Endodermal cell (in vitro differentiated cells): ENCODE results near the gene DHRS4. TPM values are rescaled to one million over a fixed set of nuclear protein-coding genes. Genes with fewer than 3 reads are reported as not detected.

Source experiments
- total RNA-seq, 2 donors: library from RNA; stranded (reverse); fragmentation: NEBNext Ultra II Directional in 1 of 2; extraction: Animal tissue kit (Norgen Biotek cat#: 25700) in 1 of 2; gene quantifications; 2 replicates in 1 of 2; 3 replicates in 1 of 2; pipeline ENCODE4 v1.2.1, GENCODE V29; 2021

The DHRS4 gene
- total RNA-seq, 2 donors from 2014 or later = 18.3 to 20.9 TPM

Other genes with a start within 250 kb of the DHRS4 start
- gene DHRS4L2, start 35.2 kb downstream of the DHRS4 start, total RNA-seq = 10 to 100 TPM; 16.7 to 17.3 TPM
- gene CARMIL3, start 98.2 kb downstream of the DHRS4 start, total RNA-seq = 1 to 10 TPM; 2.1 to 4.4 TPM
- gene CPNE6, start 117.8 kb downstream of the DHRS4 start, total RNA-seq = not detected
- gene PCK2, start 140.5 kb downstream of the DHRS4 start, total RNA-seq = 10 to 100 TPM; 37.7 to 42.8 TPM
- gene DCAF11, start 161.0 kb downstream of the DHRS4 start, total RNA-seq = 10 to 100 TPM; 71.1 to 72.2 TPM
- gene NRL, start 161.2 kb downstream of the DHRS4 start, total RNA-seq = 1 to 10 TPM; 1.9 TPM
- 1 to 10 TPM in 1 of 2 donors, not detected in 1; 1.1 TPM for gene FITM1, start 176.9 kb downstream of the DHRS4 start, total RNA-seq
- gene PSME1, start 182.4 kb downstream of the DHRS4 start, total RNA-seq = 100 to 1,000 TPM in 1 of 2 donors, 10 to 100 TPM in 1; 68.6 to 108 TPM
- gene EMC9, start 187.8 kb downstream of the DHRS4 start, total RNA-seq = 10 to 100 TPM; 34.0 to 39.5 TPM
- 100 to 1,000 TPM; 106 to 112 TPM for gene PSME2, start 192.8 kb downstream of the DHRS4 start, total RNA-seq
- 10 to 100 TPM; 75.5 to 82.9 TPM for gene RNF31, start 193.7 kb downstream of the DHRS4 start, total RNA-seq
- gene IRF9, start 207.5 kb downstream of the DHRS4 start, total RNA-seq = 10 to 100 TPM; 13.6 to 26.9 TPM
- gene REC8, start 218.3 kb downstream of the DHRS4 start, total RNA-seq = 10 to 100 TPM; 60.3 to 98.3 TPM
- 10 to 100 TPM; 56.3 to 67.4 TPM for gene IPO4, start 235.0 kb downstream of the DHRS4 start, total RNA-seq
- 10 to 100 TPM; 37.4 to 40.8 TPM for gene TM9SF1, start 241.7 kb downstream of the DHRS4 start, total RNA-seq